ENCODE results near the gene FHIP1A. TPM values are rescaled to one million over a fixed set of nuclear protein-coding genes. Genes with fewer than 3 reads are reported as not detected.

The FHIP1A gene
- total RNA-seq, 3 donors from 2014 or later (not counting 1 experiment from before 2014, with no cell fraction given), result 0.49 to 3.0 TPM; not detected in 1

DNA sequence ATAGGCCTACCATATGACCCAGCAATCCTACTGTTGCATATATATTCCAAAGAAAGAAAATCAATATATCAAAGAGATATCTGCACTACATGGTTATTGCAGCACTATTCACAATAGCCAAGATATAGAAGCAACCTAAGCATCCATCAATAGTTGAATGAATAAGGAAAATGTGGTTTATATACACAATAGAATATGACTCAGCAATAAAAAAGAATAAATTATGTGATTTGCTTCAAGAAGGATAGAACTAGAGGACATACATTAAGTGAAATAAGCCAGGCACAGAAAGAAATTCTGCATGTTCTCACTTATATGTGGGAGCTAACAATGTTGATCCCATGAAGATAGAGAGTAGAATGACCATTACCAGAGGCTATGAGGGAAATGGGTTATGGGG is 13.1 kb upstream of the FHIP1A start:
- no peaks in the 10 kb centered on the region for H3K4me1 Mint-ChIP-seq
- ATAC-seq (no peak), DNase-seq (no peak)
- no peak overlapping the region for H3K27ac Mint-ChIP-seq
- TF ChIP-seq, protein P1, sequence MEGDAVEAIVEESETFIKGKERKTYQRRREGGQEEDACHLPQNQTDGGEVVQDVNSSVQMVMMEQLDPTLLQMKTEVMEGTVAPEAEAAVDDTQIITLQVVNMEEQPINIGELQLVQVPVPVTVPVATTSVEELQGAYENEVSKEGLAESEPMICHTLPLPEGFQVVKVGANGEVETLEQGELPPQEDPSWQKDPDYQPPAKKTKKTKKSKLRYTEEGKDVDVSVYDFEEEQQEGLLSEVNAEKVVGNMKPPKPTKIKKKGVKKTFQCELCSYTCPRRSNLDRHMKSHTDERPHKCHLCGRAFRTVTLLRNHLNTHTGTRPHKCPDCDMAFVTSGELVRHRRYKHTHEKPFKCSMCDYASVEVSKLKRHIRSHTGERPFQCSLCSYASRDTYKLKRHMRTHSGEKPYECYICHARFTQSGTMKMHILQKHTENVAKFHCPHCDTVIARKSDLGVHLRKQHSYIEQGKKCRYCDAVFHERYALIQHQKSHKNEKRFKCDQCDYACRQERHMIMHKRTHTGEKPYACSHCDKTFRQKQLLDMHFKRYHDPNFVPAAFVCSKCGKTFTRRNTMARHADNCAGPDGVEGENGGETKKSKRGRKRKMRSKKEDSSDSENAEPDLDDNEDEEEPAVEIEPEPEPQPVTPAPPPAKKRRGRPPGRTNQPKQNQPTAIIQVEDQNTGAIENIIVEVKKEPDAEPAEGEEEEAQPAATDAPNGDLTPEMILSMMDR (IDR thresholded peaks at IDR 0.05), result no peak
- H3K27me3 Mint-ChIP-seq (ENCODE audit: low read depth in 2 of 2), result peaks cover 0 to 12% of the 10 kb centered on the region in 2 donors
- Histone ChIP-seq H3K4me3 (ENCODE audit: low read length) (no peak overlapping the region), H3K27me3 (ENCODE audit: control insufficient read depth, insufficient read depth, low read length) (no peaks in the 10 kb centered on the region), H3K4me1 (ENCODE audit: control insufficient read depth, insufficient read depth, low read length) (no peaks in the 10 kb centered on the region), H3K9me3 (ENCODE audit: control insufficient read depth, insufficient read depth, low read length) (no peaks in the 10 kb centered on the region), H3K36me3 (ENCODE audit: control insufficient read depth, insufficient read depth, low read length) (no peaks in the 10 kb centered on the region), H3K27ac (ENCODE audit: low read length) (no peak overlapping the region)
- H3K4me3 Mint-ChIP-seq, result no peak overlapping the region
- H3K9me3 Mint-ChIP-seq, result no peaks in the 10 kb centered on the region
- no peaks in the 10 kb centered on the region for H3K36me3 Mint-ChIP-seq
- intact Hi-C loops (cut with micrococcal nuclease), result no loop called here

DNA sequence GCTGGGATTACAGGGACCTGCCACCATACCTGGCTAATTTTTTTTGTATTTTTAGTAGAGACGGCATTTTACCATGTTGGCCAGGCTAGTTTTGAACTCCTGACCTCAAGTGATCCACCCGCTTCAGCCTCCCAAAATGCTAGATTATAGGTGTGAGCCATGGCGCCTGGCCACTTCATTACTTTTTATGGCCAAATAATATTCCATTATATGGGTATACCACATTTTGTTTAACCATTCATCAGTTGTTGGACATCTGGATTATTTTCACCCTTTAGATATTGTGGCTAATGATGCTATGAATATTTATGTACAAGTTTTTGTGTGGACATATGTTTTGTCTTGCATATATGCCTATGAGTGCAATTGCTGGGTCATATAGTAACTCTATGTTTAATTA is 8.6 kb upstream of the FHIP1A start:
- DNase-seq, result no peak
- Histone ChIP-seq H3K4me3 (ENCODE audit: low read length) (no peak overlapping the region), H3K4me1 (ENCODE audit: control insufficient read depth, insufficient read depth, low read length) (no peaks in the 10 kb centered on the region), H3K27ac (ENCODE audit: low read length) (no peak overlapping the region), H3K27me3 (ENCODE audit: control insufficient read depth, insufficient read depth, low read length) (no peaks in the 10 kb centered on the region), H3K9me3 (ENCODE audit: control insufficient read depth, insufficient read depth, low read length) (no peaks in the 10 kb centered on the region), H3K36me3 (ENCODE audit: control insufficient read depth, insufficient read depth, low read length) (no peaks in the 10 kb centered on the region)
- TF ChIP-seq, protein P1 (IDR thresholded peaks at IDR 0.05), result no peak
- 95% methylated on average over 3 of the region's 3 CpGs for WGBS (ENCODE audit: insufficient coverage)
- Mint-ChIP-seq H3K27ac (no peak overlapping the region), H3K9me3 (no peaks in the 10 kb centered on the region), H3K36me3 (no peaks in the 10 kb centered on the region), H3K4me1 (no peaks in the 10 kb centered on the region), H3K27me3 (ENCODE audit: low read depth in 2 of 2) (peaks cover 0 to 7% of the 10 kb centered on the region in 2 donors), H3K4me3 (no peak overlapping the region)
- ATAC-seq, result no peak
- intact Hi-C loops (cut with micrococcal nuclease), result no loop called here

DNA sequence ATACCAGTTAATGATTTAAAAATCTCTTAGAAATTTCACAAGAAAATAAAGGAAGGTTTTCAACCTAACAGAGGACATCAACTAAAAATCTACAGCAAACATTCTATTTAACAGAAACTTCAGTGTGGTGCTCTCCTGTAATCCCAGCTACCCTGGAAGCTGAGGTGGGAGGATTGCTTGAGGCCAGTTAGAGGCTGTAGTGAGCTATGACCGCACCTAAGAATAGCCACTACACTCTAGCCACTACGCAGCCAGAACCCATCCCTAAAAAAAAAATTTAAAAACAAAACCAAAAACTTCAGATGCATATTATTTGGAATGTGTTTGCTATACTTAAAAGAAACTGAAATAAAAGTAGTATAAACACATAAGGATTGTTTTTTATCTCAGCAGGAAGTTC is 7.2 kb upstream of the FHIP1A start:
- ATAC-seq (no peak), DNase-seq (no peak)
- TF ChIP-seq, protein P1 (IDR thresholded peaks at IDR 0.05), result no peak
- intact Hi-C loops (cut with micrococcal nuclease), result no loop called here
- WGBS (ENCODE audit: insufficient coverage), result no CpG with 5 or more reads among the region's 2 CpGs
- Mint-ChIP-seq H3K27ac (no peak overlapping the region), H3K4me3 (no peak overlapping the region), H3K27me3 (ENCODE audit: low read depth in 2 of 2) (peaks cover 0 to 6% of the 10 kb centered on the region in 2 donors), H3K9me3 (no peaks in the 10 kb centered on the region), H3K36me3 (no peaks in the 10 kb centered on the region), H3K4me1 (no peaks in the 10 kb centered on the region)
- Histone ChIP-seq H3K4me1 (ENCODE audit: control insufficient read depth, insufficient read depth, low read length) (no peaks in the 10 kb centered on the region), H3K4me3 (ENCODE audit: low read length) (no peak overlapping the region), H3K36me3 (ENCODE audit: control insufficient read depth, insufficient read depth, low read length) (no peaks in the 10 kb centered on the region), H3K9me3 (ENCODE audit: control insufficient read depth, insufficient read depth, low read length) (no peaks in the 10 kb centered on the region), H3K27me3 (ENCODE audit: control insufficient read depth, insufficient read depth, low read length) (no peaks in the 10 kb centered on the region), H3K27ac (ENCODE audit: low read length) (no peak overlapping the region)

DNA sequence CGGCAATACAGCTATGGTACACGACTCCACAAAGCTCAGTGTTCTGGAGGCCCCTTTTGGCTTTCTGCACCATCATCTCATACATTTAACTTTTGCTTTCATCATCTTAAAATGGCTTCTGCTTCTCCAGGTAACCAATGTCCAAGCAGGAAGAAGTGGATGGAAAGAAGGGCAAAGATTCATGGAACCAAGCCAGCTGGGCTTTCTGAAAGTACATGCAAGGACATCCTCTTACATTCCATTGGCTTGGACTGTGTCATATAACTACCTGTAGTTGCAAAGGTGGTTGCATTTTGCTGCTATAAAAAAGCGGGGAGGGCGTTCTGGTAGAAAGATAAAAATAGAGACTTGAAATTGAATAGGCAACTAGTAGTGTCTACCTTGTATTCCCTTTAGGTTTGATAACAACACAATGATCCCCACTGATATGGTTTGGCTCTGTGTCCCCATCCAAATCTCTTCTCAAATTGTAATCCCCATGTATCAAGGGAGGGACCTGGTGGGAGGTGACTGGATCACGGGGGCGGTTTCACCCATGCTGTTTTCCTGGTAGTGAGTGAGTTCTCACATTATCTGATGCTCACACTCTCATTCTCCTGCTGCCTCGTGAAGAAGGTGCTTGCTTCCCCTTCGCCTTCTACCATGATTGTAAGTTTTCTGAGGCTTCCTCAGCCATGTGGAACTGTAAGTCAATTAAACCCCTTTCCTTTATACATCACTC is 6.7 kb upstream of the FHIP1A start:
- WGBS (ENCODE audit: insufficient coverage), result 76% methylated on average over 6 of the region's 8 CpGs

More for the DNA sequence above, 6.7 kb upstream of the FHIP1A start:
- Mint-ChIP-seq H3K9me3 (no peaks in the 10 kb centered on the region), H3K27ac (no peak overlapping the region), H3K27me3 (ENCODE audit: low read depth in 2 of 2) (peaks cover 5 to 6% of the 10 kb centered on the region in 2 donors), H3K4me1 (peaks cover under 1 to 2% of the 10 kb centered on the region in 2 donors), H3K4me3 (no peak overlapping the region), H3K36me3 (no peaks in the 10 kb centered on the region)
- DNase-seq (no peak), ATAC-seq (no peak)
- no peaks in the 10 kb centered on the region for H3K36me3 ChIP-seq (ENCODE audit: control insufficient read depth, insufficient read depth, low read length)
- peaks cover 3% of the 10 kb centered on the region for H3K4me1 ChIP-seq (ENCODE audit: control insufficient read depth, insufficient read depth, low read length)
- no peaks in the 10 kb centered on the region for H3K9me3 ChIP-seq (ENCODE audit: control insufficient read depth, insufficient read depth, low read length)
- no peak overlapping the region for H3K4me3 ChIP-seq (ENCODE audit: low read length)
- H3K27me3 ChIP-seq (ENCODE audit: control insufficient read depth, insufficient read depth, low read length), result no peaks in the 10 kb centered on the region
- TF ChIP-seq, protein P1 (IDR thresholded peaks at IDR 0.05), result no peak
- no peak overlapping the region for H3K27ac ChIP-seq (ENCODE audit: low read length)
- intact Hi-C loops (cut with micrococcal nuclease), result no loop called here
